HEK293T (cell line): ENCODE measurements around the gene HERC2.

Experiments
- ELF4 ChIP-seq: fragments of 450-650 bp; IDR thresholded peaks from 2 replicates; pipeline ENCODE4 v1.6.1; 2017; ENCODE audit warnings: antibody characterized with exemption
- FOXA1 ChIP-seq: fragments of 450-650 bp; IDR thresholded peaks from 2 replicates; pipeline ENCODE4 v1.6.1; 2016; ENCODE audit warnings: mild to moderate bottlenecking
- FOXM1 ChIP-seq: fragments of 450-650 bp; IDR thresholded peaks from 2 replicates; pipeline ENCODE4 v1.6.1; 2017; ENCODE audit warnings: mild to moderate bottlenecking, borderline replicate concordance
- NFRKB ChIP-seq: fragments of 450-650 bp; IDR thresholded peaks from 2 replicates; pipeline ENCODE4 v1.6.1; 2016; ENCODE audit warnings: mild to moderate bottlenecking, moderate library complexity
- PKNOX1 ChIP-seq: fragments of 450-650 bp; IDR thresholded peaks from 2 replicates; pipeline ENCODE4 v1.6.1; 2016
- SP1 ChIP-seq: fragments of 450-650 bp; IDR thresholded peaks from 2 replicates; pipeline ENCODE4 v1.6.1; 2017
- TARDBP ChIP-seq: fragments of 450-650 bp; IDR thresholded peaks from 2 replicates; pipeline ENCODE4 v1.6.1; 2016

DNA sequence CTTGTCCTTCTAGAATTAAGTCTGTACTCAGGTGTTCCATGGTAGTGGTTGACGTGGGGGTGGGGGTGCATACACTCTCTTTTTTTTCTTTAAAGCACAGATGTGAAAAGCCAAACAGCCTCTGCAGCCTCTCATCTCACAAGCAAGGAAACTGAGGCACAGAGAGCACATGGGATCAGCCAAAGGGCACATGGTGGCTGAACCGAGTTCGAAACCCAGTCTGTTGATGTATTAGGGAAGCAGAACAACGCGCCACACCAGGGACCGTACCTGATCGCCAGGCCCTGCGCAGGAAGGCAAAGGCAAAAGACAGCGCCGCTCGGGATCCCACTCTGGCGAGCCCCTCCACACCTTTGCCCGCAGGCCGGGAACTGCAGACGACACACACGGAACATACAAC, 47.3 kb downstream of the HERC2 start:
- TF ChIP-seq NFRKB (no peak), PKNOX1 (no peak), TARDBP (no peak), ELF4 (no peak), FOXM1 (no peak), SP1 (no peak), FOXA1 (no peak)
